ENCODE results near the gene ZNF608.

Gene ZNF608

DNA sequence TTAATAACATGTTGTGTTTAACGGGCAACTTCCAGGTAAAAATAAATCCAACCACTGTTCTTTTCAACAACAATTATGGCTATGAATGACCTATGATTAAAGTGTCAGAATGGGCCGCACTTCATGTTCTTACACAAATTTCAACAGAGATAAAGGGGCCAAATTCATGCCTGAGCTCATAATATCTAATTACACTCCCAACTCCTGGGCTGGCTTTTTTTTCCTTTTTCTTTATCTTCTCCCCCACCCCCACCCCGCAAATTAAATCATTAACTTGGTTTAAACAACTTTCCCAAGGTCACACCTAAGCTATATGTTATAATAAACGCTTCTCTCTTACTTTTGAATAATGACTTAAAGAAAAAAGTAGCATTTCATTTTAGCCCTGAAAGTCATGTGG lies 25.8 kb downstream of the ZNF608 start:
- in situ Hi-C loops (cut with MboI; ENCODE audit: low sequenced_read_pairs) = no loop called here

- in situ Hi-C loops (cut with MboI; ENCODE audit: low sequenced_read_pairs) = no loop called here
These were observed 27.1 kb downstream of the ZNF608 start for GRCh38 chr5:124719113-124719967.

GRCh38 chr5:124718380-124718789 lies 28.1 kb downstream of the ZNF608 start:
- in situ Hi-C loops (cut with MboI; ENCODE audit: low sequenced_read_pairs) = no loop called here

DNA sequence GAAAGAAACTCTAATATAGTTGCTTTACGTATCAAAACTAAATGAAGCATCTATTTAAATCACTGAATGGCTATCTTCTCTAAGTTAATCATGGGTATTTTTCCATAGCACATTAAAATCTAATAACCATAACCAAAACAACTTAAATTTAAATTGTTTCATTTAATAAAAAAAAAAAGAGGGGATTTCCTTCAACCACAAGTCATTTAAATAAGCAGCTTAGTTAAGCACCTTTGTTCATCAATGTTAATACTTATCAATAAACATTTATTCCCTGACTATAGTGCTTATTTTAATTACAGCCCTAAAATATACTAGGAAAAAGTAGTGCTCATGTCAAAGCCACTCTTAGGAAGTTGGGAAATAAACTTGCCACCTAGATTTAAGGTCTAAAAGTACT lies 30.3 kb downstream of the ZNF608 start:
- in situ Hi-C loops (cut with MboI; ENCODE audit: low sequenced_read_pairs) = no loop called here

DNA sequence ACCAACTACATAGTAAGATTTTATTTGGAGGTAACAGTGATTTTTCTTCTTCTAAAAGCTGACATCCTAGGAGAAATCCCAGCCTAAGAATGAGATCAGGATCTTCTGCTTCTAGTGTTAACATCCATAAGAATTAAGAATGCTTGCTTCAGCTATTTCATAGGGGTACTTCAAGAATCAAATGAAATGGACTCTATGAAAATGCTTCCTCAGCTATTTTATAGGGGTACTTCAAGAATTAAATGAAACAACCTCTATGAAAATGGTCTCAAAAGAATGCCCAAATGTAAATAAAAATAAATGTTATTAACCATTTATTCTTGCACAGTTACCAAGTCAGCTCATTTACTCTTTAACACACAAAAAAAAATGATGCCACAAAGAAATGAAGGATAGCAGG lies 31.5 kb downstream of the ZNF608 start:
- in situ Hi-C loops (cut with MboI; ENCODE audit: low sequenced_read_pairs) = no loop called here

DNA sequence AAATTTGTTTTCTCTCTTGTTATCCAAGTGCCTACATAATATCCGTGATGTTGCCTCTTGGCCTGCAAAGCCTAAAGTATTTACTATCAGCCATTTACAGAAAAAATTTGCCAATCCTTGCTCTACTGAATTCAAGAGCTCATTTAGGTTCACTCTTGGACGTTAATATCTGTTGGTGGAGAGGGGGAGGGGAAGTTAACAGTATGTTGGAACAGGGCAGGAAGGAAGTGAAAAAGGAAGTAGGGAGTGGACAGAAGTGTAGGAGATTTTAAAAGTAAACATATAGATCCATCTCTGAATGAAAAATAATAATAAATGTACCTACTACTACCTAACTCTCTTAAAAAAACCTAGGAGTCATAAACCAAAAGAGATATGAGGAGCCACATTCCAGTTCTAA lies 32.8 kb downstream of the ZNF608 start:
- in situ Hi-C loops (cut with MboI; ENCODE audit: low sequenced_read_pairs) = no loop called here

DNA sequence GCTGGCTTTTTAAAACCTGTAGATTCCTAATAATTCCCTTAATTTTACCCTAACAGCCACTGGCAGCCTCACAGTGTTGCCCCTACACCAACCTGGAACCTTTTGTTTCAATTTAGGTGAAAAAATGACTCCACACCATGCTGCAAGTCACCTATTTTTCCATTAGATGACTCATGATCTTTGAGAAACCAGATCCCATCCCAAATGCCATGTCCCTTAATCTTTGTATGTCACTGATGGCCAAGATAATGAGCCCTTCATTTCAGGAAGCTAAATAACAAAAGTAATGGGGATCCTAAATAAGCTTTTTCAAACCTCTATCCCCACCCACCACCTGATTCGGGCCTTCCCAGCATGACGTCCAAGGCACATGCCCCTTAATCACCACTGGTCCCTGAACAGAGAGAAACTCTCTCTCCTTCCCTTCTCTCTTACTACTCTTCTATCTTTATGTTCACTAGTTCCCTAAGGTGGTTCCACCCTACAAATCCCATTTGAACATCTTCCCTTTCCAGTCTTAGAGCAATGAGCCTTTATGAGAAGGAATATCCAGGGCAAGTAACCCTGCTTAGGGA lies 33.6 kb downstream of the ZNF608 start:
- in situ Hi-C loops (cut with MboI; ENCODE audit: low sequenced_read_pairs) = no loop called here

DNA sequence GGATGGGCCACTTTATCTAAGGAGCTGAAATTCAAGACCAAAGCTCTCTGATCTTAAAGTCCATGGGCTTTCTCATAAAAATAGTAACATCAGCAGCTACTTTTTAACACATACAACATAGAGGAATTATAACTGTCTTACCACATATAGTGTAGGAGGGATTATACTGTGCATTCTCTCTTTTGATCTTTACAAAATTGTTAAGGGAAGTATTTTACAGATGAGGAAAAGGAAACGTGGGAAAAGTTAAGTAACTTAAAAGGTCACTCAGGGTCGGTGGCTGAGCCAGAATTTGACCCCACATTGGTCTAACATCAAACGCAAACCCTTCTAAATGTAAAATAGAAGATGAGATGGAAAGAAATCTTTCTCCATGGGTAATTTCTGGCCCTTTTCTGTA lies 38.4 kb downstream of the ZNF608 start:
- in situ Hi-C loops (cut with MboI; ENCODE audit: low sequenced_read_pairs) = no loop called here

DNA sequence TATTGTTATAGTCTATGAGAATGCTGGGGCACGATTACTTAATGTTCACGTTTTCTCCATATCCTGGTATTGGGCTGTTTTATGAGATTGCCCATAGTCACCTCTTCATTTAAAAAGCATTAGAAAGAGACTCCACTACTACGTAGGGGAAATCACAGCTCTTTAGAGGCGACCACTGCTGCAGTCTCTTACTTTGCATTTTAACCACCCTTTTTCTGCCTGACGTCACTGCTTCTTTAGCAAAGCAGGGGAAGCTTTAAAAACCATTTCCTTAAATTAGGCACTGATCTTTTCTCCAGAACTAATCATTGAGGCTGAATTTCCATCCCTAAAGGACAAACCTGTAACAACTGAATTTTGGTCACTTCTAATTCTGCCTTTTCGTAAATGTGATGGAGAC lies 38.9 kb downstream of the ZNF608 start:
- in situ Hi-C loops (cut with MboI; ENCODE audit: low sequenced_read_pairs) = no loop called here

- in situ Hi-C loops (cut with MboI; ENCODE audit: low sequenced_read_pairs) = no loop called here
These were observed 39.6 kb downstream of the ZNF608 start for GRCh38 chr5:124706729-124707361.

- in situ Hi-C loops (cut with MboI; ENCODE audit: low sequenced_read_pairs) = no loop called here
These were observed 40.4 kb downstream of the ZNF608 start for GRCh38 chr5:124706051-124706450.

DNA sequence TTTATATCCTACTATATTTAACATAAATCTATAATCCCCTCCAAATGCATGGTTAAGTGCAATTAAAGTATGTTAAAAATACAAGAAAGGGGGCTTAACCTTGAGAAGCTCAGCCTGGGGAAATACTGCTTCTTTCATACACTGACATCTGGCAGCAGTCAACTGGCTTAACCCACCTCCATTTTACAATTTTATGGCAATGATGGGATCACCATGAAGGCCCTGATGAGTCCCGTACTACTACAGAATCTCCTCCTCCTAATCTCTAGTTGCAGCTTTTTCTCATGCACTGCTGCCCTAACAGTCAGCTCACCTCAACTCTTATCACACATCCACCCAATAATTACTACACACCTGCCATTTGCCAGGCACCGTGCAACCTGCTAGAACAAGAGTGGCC lies 40.9 kb downstream of the ZNF608 start:
- in situ Hi-C loops (cut with MboI; ENCODE audit: low sequenced_read_pairs) = no loop called here

DNA sequence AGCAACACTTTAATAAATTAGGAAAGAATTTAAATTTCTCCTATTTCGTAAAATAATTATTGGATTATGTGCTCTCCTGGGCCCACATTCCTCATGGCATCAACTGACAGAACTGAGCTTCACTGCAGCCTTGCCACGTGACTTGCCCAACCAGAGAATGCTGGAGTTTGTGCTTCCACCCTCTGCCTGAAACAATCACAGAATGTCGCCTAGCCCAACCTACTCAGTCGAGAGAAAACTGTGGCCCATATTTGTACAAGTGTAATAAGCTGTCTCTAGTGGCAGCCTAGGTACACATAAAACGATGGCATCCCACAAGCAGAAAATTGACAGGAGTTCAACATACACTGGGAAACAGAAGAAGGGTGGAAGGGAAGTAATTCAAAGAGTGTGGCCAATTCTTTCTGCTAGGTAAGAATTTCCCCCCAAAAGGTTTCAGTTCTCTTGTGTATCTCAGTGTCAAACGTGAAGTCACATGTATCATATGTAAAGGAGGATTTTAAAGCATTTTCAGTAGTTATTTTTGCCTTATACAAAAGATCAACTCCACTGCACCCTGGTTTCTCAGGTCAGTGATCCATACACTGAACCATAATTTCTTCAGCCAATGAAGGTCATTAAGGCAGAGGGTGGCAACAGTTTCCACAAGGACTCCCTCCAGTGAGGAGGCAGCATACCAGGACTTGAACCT lies 41.7 kb downstream of the ZNF608 start:
- in situ Hi-C loops (cut with MboI; ENCODE audit: low sequenced_read_pairs) = no loop called here

- in situ Hi-C loops (cut with MboI; ENCODE audit: low sequenced_read_pairs) = no loop called here
These were observed 42.4 kb downstream of the ZNF608 start for GRCh38 chr5:124703995-124704394.

- in situ Hi-C loops (cut with MboI; ENCODE audit: low sequenced_read_pairs) = no loop called here
These were observed 43.9 kb downstream of the ZNF608 start for GRCh38 chr5:124702525-124702924.

GRCh38 chr5:124701873-124702425 lies 44.5 kb downstream of the ZNF608 start:
- in situ Hi-C loops (cut with MboI; ENCODE audit: low sequenced_read_pairs) = no loop called here

DNA sequence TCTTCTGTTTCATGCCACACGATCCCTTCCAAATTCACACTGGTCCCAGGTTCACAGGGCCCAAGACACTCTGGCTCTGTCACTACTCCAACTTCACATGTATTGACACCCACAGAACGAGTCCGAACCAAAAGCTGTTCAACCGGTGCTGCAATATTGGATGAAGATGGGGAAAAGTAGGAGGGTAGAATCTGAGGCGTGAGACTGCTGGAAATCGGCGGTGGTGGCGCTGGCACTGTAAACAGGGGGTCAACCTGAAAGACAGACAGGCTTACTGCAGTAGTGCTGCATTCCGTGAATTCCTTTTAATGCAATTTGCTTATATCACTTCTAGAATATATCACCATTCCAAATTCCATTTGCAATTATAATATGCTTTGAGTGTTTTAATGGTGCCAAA lies 45.4 kb downstream of the ZNF608 start:
- in situ Hi-C loops (cut with MboI; ENCODE audit: low sequenced_read_pairs) = no loop called here

DNA sequence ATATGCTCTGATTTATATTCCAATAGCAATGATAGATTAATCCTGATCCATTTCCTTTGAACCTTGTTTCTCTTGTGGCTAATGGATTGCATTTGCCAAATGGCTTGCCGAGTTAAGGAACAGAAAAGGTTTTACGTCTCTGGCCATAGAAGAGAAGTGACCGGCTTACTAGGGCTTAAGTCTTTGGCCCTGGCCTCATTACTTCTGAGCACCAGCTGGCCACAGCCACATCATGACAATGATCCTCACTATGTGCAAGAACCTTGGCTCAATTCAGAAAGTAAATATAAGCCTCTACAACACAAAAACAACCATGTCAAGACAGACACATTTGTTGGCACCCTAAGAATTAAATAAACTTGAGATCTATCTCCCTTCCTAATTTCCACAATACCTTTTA lies 46.1 kb downstream of the ZNF608 start:
- in situ Hi-C loops (cut with MboI; ENCODE audit: low sequenced_read_pairs) = no loop called here

DNA sequence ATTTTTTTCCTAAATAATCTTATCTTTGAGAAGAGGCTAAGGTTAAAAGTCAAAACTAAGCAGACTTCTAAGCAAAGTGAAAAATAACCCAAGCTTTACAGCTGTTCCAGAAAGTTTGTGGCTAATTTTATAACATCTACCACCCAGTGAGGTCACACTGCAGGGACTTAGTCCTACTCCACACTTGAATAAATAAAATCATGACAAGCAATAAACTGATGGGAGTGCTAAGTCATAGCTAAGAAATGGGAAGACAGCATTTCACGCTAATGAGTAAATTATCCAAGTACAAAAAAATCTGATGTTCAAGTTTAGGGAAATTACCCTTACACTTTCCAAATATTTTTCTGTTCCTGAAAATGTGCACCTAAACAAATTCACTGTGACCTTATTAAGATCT lies 47.7 kb downstream of the ZNF608 start:
- in situ Hi-C loops (cut with MboI; ENCODE audit: low sequenced_read_pairs) = no loop called here

DNA sequence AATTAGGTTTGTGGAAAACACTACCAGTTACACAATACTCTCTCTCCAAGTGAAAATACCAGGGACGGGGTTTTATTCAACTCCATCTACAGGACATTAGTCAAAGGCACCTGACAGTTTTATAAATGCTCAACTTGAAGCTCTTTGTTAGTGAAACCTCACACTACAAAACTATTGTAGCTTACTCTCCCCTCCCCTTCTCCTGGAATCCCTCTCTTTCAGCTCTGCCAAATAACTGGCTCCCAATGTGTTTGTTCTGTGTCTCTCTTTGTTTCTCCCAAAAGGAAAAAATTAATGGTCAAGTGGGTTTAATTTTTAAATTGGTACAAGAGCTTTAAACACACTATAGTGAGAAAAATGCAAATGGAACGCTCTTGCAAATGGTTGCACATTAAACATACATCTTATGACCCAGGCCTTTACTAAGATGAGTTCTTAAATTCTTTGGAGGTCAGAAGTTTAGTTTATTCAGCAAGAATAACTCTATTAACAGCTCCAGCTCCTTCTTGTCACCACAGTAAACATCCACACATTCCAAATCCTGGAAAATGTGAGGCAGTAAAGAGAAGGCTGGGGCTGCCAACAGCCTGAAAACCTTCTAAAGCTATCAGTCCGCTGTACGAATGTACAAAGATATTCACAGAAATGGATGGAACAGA lies 48.4 kb downstream of the ZNF608 start:
- in situ Hi-C loops (cut with MboI; ENCODE audit: low sequenced_read_pairs) = no loop called here

- in situ Hi-C loops (cut with MboI; ENCODE audit: low sequenced_read_pairs) = no loop called here
These were observed 48.9 kb downstream of the ZNF608 start for GRCh38 chr5:124697501-124697900.
